B cell (primary cell): ENCODE results near the gene B4GALT3. TPM values are rescaled to one million over a fixed set of nuclear protein-coding genes. Genes with fewer than 3 reads are reported as not detected.

Experiments
- ATAC-seq: fragments of 200-7000 bp; cut with Tn5 transposase; one replicate; pipeline ENCODE4 v1.10.0; 2021; ENCODE audit warnings: low read depth, mild to moderate bottlenecking, moderate number of reproducible peaks, moderate library complexity
- CTCF ChIA-PET: fragments of 350-600 bp; sonication (Branson Sonifier 250); formaldehyde crosslinking; loops from one replicate; lab custom pipeline; 2021; ENCODE audit warnings: antibody characterized with exemption, inconsistent platforms; lab: Charles Lee
- POLR2A ChIA-PET: fragments of 350-600 bp; sonication (Branson Sonifier 250); formaldehyde crosslinking; loops from one replicate; lab custom pipeline; 2021; ENCODE audit warnings: antibody characterized with exemption; lab: Charles Lee
- DNase-seq: peaks from one replicate; pipeline ENCODE4 v3.0.0; 2013
- H2AFZ ChIP-seq: 2 replicates; pipeline ENCODE4 v1.6.1; 2012; ENCODE audit warnings: mild to moderate bottlenecking, low read depth, low read length; ENCODE audit not compliant: insufficient read depth, poor library complexity, severe bottlenecking
- H3K27ac ChIP-seq, 2 donors: 1 replicate in 1 of 2; 2 replicates in 1 of 2; pipeline ENCODE4 v1.5.1; 2012 to 2013; ENCODE audit warnings: low read length in 2 of 2, mild to moderate bottlenecking in 2 of 2, moderate library complexity in 1 of 2
- H3K27me3 ChIP-seq, 4 experiments: fragments of 200-600 bp in 1 of 4; sonication (generic) in 1 of 4; replicated peaks in 1 of 4; 1 replicate in 2 of 4; 2 replicates in 2 of 4; pipeline versions ENCODE4 v1.6.1 to v1.7.0; 2013 to 2016; ENCODE audit warnings: low read length in 3 of 4, mild to moderate bottlenecking in 2 of 4, mixed read lengths in 1 of 4, moderate library complexity in 1 of 4; ENCODE audit not compliant: insufficient read depth in 4 of 4, control insufficient read depth in 3 of 4; ENCODE audit errors: control extremely low read depth in 1 of 4
- H3K36me3 ChIP-seq, 2 experiments: replicated peaks in 1 of 2; 1 replicate in 1 of 2; 2 replicates in 1 of 2; pipeline versions ENCODE4 v1.6.1 to v1.7.1; 2013; ENCODE audit warnings: low read length in 1 of 2; ENCODE audit not compliant: insufficient read depth in 2 of 2, control insufficient read depth in 1 of 2; ENCODE audit errors: control extremely low read depth in 1 of 2, extremely low read depth in 1 of 2
- H3K4me1 ChIP-seq, 2 donors: fragments of 200-600 bp in 1 of 2; sonication (generic) in 1 of 2; 1 replicate in 1 of 2; 2 replicates in 1 of 2; pipeline versions ENCODE4 v1.5.1 to v1.6.1; 2013 to 2017; ENCODE audit warnings: low read length in 2 of 2; ENCODE audit not compliant: control insufficient read depth in 2 of 2, insufficient read depth in 2 of 2
- H3K4me2 ChIP-seq: replicated peaks from 2 replicates; pipeline ENCODE3; 2012; ENCODE audit warnings: mild to moderate bottlenecking, low read depth, low read length; ENCODE audit not compliant: poor library complexity, severe bottlenecking
- H3K4me3 ChIP-seq, 5 experiments: fragments of 200-600 bp in 1 of 5; sonication (generic) in 1 of 5; 1 replicate in 3 of 5; 2 replicates in 2 of 5; pipeline versions ENCODE4 v1.5.1 to v1.7.0; 2011 to 2016; ENCODE audit warnings: low read length in 4 of 5, mild to moderate bottlenecking in 4 of 5, low read depth in 2 of 5, control low read depth in 1 of 5, moderate library complexity in 1 of 5; ENCODE audit not compliant: insufficient read depth in 1 of 5; ENCODE audit errors: control extremely low read depth in 1 of 5, extremely low read depth in 1 of 5
- H3K79me2 ChIP-seq: fragments of 200-600 bp; sonication (generic); one replicate; pipeline ENCODE4 v1.6.0; 2016; ENCODE audit warnings: low read length; ENCODE audit not compliant: control insufficient read depth, insufficient read depth
- H3K9ac ChIP-seq: fragments of 200-600 bp; sonication (generic); 2 replicates; pipeline ENCODE4 v1.6.1; 2017; ENCODE audit warnings: mild to moderate bottlenecking, low read length, moderate library complexity
- H3K9me3 ChIP-seq, 3 donors: one replicate each; pipeline versions ENCODE4 v1.6.1 to v1.7.1; 2013; ENCODE audit warnings: low read length in 2 of 3; ENCODE audit not compliant: control insufficient read depth in 2 of 3, insufficient read depth in 1 of 3; ENCODE audit errors: control extremely low read depth in 1 of 3
- H4K20me1 ChIP-seq: 2 replicates; pipeline ENCODE4 v1.6.0; 2012; ENCODE audit warnings: mild to moderate bottlenecking, low read length; ENCODE audit not compliant: insufficient read depth, control insufficient read depth, poor library complexity, severe bottlenecking
- H3K27ac Mint-ChIP-seq: one replicate; pipeline ENCODE4 v1.8.0; 2021; ENCODE audit warnings: mixed read lengths
- H3K27me3 Mint-ChIP-seq: one replicate; pipeline ENCODE4 v1.8.0; 2021; ENCODE audit warnings: mixed read lengths
- H3K4me1 Mint-ChIP-seq: one replicate; pipeline ENCODE4 v1.8.0; 2021; ENCODE audit warnings: mixed read lengths
- H3K4me3 Mint-ChIP-seq: one replicate; pipeline ENCODE4 v1.8.0; 2021; ENCODE audit warnings: mixed read lengths
- H3K9me3 Mint-ChIP-seq: one replicate; pipeline ENCODE4 v1.8.0; 2022; ENCODE audit warnings: mixed read lengths; ENCODE audit not compliant: insufficient read depth
- CTCF ChIP-seq: fragments of 200-600 bp; IDR thresholded peaks from one replicate; pipeline ENCODE4 v1.8.0; 2022; ENCODE audit warnings: antibody characterized with exemption, mild to moderate bottlenecking
- EZH2 ChIP-seq: IDR thresholded peaks from 2 replicates; pipeline ENCODE4 v1.6.1; 2012; ENCODE audit warnings: borderline replicate concordance, low read depth, mild to moderate bottlenecking, moderate library complexity, low read length; ENCODE audit not compliant: insufficient read depth, poor library complexity, severe bottlenecking
- WGBS: methylation state at CpG from one replicate; pipeline ENCODE4 v1.1.5; 2013; ENCODE audit warnings: missing lambda C conversion rate; ENCODE audit not compliant: insufficient coverage; 5-methylcytosine and 5-hydroxymethylcytosine counted together
- intact Hi-C: fragments of 100-400 bp; cut with micrococcal nuclease; formaldehyde crosslinking; loops from one replicate; pipeline ENCODE4 v1.10.0; 2022
- polyA plus RNA-seq: library from polyadenylated mRNA; depleted of rRNA; stranded (reverse); fragments of >200 nt; gene quantifications from 2 replicates; pipeline ENCODE4 v1.2.3, GENCODE V29; 2012
- total RNA-seq, 2 donors: library from RNA; stranded (reverse); fragments of 120-200 nt in 1 of 2; gene quantifications; 1 replicate in 1 of 2; 2 replicates in 1 of 2; pipeline versions ENCODE4 v1.2.3 to v1.2.4, GENCODE V29; 2013 to 2022

Gene B4GALT3
- total and polyA plus RNA-seq, 2 donors (not counting 1 experiment from before 2014, with no cell fraction given), result 37.6 to 59.6 TPM

GRCh38 chr1:161226759-161227158, 49.5 kb upstream of the B4GALT3 start:
- TF ChIP-seq EZH2 (no peak), CTCF (no peak)
- Histone ChIP-seq H3K79me2 (peaks cover 7% of the 10 kb centered on the region), H3K27me3 (peaks cover 0 to 24% (median 23%) of the 10 kb centered on the region in 4 experiments), H4K20me1 (no peaks in the 10 kb centered on the region), H3K4me2 (peak overlapping the region; percentile 84), H3K4me1 (peaks cover 22 to 29% of the 10 kb centered on the region in 2 donors), H3K4me3 (peak overlapping the region in 4 of 5 experiments; percentile 71 to 93 (median 80)), H3K9ac (peak overlapping the region; percentile 71), H3K27ac (no peak overlapping the region), H3K9me3 (no peaks in the 10 kb centered on the region), H2AFZ (peak overlapping the region; percentile 87), H3K36me3 (peaks cover 1 to 18% of the 10 kb centered on the region in 2 experiments)
- Mint-ChIP-seq H3K9me3 (no peaks in the 10 kb centered on the region), H3K27ac (no peak overlapping the region), H3K4me3 (peak overlapping the region; percentile 99), H3K27me3 (peaks cover 23% of the 10 kb centered on the region), H3K4me1 (peaks cover 31% of the 10 kb centered on the region)
- 86% methylated on average over 2 of the region's 3 CpGs for WGBS
- ATAC-seq (no peak), DNase-seq (no peak)
- ChIA-PET CTCF (interaction anchor here (0.7 to 10.0 kb wide), 21 partner anchors 9 to 179 kb away, joined by 3 to 104 read pairs (median 9); partner anchors contain the start of genes CFAP126, FCER1G, NDUFS2 and NR1I3), POLR2A (interaction anchor here (1.4 to 2.9 kb wide), 2 partner anchors 25 to 87 kb away, joined by 6 to 21 read pairs; partner anchors contain the start of genes NDUFS2 and SDHC)
- intact Hi-C loops, result loop anchor here (1.0 to 5.0 kb wide), 7 partner anchors 34 to 514 kb away; partner anchors contain the start of genes CFAP126 and SDHC

- Mint-ChIP-seq H3K4me1 (peaks cover 31% of the 10 kb centered on the region), H3K9me3 (no peaks in the 10 kb centered on the region), H3K4me3 (peak overlapping the region; percentile 99), H3K27ac (no peak overlapping the region), H3K27me3 (peaks cover 24% of the 10 kb centered on the region)
- Histone ChIP-seq H3K27me3 (peaks cover 0 to 26% (median 24%) of the 10 kb centered on the region in 4 experiments), H3K4me2 (peak overlapping the region; percentile 84), H3K9ac (peak overlapping the region; percentile 71), H3K79me2 (peaks cover 7% of the 10 kb centered on the region), H3K4me3 (peak overlapping the region; percentile 32 to 93 (median 79)), H3K27ac (peak overlapping the region in 1 of 2 donors; percentile 5), H3K9me3 (no peaks in the 10 kb centered on the region), H2AFZ (peak overlapping the region; percentile 87), H4K20me1 (no peaks in the 10 kb centered on the region), H3K4me1 (peaks cover 22 to 29% of the 10 kb centered on the region in 2 donors), H3K36me3 (peaks cover 1 to 18% of the 10 kb centered on the region in 2 experiments)
- ATAC-seq, result no peak
- POLR2A ChIA-PET, result interaction anchor here (0.6 to 2.9 kb wide), 9 partner anchors 25 to 164 kb away, joined by 3 to 21 read pairs (median 6); partner anchors contain the start of genes B4GALT3, NDUFS2, PPOX and SDHC
- TF ChIP-seq CTCF, result no peak
- no peak for TF ChIP-seq EZH2
- CTCF ChIA-PET, result interaction anchor here (0.7 to 10.0 kb wide), 29 partner anchors 9 to 488 kb away, joined by 3 to 104 read pairs (median 7); partner anchors contain the start of genes ARHGAP30, CFAP126, FCER1G and NDUFS2
- WGBS, result 12% methylated on average over 13 of the region's 15 CpGs
- intact Hi-C loops, result loop anchor here (2.0 to 5.0 kb wide), 5 partner anchors 34 to 514 kb away; partner anchors contain the start of gene SDHC
- peak; percentile 30 for DNase-seq
Measured at GRCh38 chr1:161226320-161226711, 49.0 kb upstream of the B4GALT3 start.
